T-helper 17 cell (primary cell): ENCODE results near the gene BLVRB. TPM values are rescaled to one million over a fixed set of nuclear protein-coding genes. Genes with fewer than 3 reads are reported as not detected.
"Not testable (repeated sequence)": the region's sequence is repeated elsewhere in the genome, so short reads cannot be mapped to it uniquely, and the experiment has no call there.

ENCODE experiments used
- ATAC-seq: fragments of 150-1000 bp; cut with Tn5 transposase; 2 replicates; pipeline ENCODE4 v1.10.0; 2021; ENCODE audit warnings: mild to moderate bottlenecking, moderate library complexity
- DNase-seq, 3 donors: peaks; one replicate each; pipeline versions ENCODE4 v3.0.0 to v3.0.0-alpha.2; 2020 to 2021
- H3K9me3 ChIP-seq: one replicate; pipeline ENCODE4 v1.7.0; 2013; ENCODE audit warnings: low read length, mild to moderate bottlenecking; ENCODE audit not compliant: control insufficient read depth, poor library complexity, severe bottlenecking
- H3K27ac Mint-ChIP-seq: one replicate; pipeline ENCODE4 v1.8.0; 2022; ENCODE audit warnings: mild to moderate bottlenecking, moderate library complexity, mixed read lengths
- H3K27me3 Mint-ChIP-seq: one replicate; pipeline ENCODE4 v1.8.0; 2022; ENCODE audit warnings: mixed read lengths
- H3K36me3 Mint-ChIP-seq: one replicate; pipeline ENCODE4 v1.8.0; 2022; ENCODE audit warnings: low read depth, mixed read lengths
- H3K4me1 Mint-ChIP-seq: one replicate; pipeline ENCODE4 v1.8.0; 2022; ENCODE audit warnings: mild to moderate bottlenecking, mixed read lengths
- H3K4me3 Mint-ChIP-seq: one replicate; pipeline ENCODE4 v1.8.0; 2022; ENCODE audit warnings: mild to moderate bottlenecking, moderate library complexity, mixed read lengths
- total RNA-seq, 4 donors: library from RNA in 2 of 4; stranded (reverse) in 2 of 4; gene quantifications; one replicate each; pipeline ENCODE4 v1.2.3 and lab custom pipeline; 2022 to 2026

The BLVRB gene
- total RNA-seq, 2 donors from 2014 or later, result 7.4 to 9.9 TPM

DNA sequence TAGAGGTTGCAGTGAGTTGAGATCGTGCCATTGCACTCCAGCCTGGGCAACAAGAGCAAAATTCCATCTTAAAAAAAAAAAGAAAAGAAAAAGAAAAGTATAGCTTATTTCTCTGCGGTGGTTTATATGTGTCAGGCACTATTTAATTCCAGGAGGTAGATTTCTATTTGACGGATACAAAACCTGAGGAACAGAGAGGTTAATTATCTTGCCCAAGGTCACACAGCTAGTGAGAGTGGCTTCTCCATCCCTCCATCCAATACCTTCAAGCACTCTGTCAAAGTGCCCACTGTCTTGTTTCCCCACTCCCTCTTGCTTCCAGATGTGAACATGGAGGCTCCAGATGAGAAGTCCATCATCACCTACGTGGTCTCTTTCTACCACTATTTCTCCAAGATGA, 36.1 kb upstream of the BLVRB start:
- Mint-ChIP-seq H3K27me3 (peaks cover 30% of the 10 kb centered on the region), H3K4me1 (peaks cover 16% of the 10 kb centered on the region), H3K4me3 (no peak overlapping the region), H3K27ac (no peak overlapping the region), H3K36me3 (peaks cover 7% of the 10 kb centered on the region)
- no peak for ATAC-seq
- no peaks in the 10 kb centered on the region for H3K9me3 ChIP-seq
- no peak for DNase-seq

DNA sequence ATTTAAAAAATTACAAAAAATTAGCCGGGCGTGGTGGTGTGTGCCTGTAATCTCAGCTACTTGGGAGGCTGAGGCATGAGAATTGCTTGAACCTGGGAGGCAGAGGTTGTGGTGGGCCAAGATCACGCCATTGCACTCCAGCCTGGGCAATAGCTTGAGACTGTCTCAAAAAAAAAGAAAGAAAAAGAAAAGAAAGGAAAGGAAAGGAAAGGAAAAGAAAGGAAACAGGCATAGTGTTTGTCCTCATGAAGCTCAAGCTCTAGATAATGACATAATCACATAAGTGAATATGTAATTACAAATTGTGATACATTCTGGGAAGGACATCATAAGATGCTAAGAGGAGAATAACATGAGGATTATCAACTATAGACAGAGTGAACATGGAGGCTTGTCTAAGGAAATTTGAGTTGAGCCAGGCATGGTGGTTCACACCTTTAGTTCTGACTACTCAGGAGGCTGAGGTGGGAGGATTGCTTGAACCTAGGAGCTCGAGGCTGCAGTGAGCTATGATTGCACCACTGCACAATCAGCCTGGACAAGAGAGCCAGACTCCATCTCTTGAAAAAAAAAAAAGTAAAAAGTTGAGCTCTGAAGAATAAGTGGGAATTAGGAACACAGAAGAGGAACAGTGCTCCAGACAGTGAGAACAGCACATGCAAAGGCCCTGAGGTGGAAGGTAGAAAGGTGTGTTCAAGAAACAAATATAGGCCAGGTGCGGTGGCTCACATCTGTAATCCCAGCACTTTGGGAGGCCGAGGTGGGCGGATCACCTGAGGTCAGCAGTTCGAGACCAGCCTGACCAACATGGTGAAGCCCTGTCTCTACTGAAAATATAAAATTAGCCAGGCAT, 35.4 kb upstream of the BLVRB start:
- DNase-seq, H3K27ac Mint-ChIP-seq, H3K4me3 Mint-ChIP-seq, ATAC-seq, H3K36me3 Mint-ChIP-seq, H3K9me3 ChIP-seq: not testable (repeated sequence)
- Mint-ChIP-seq H3K27me3 (peaks cover 28% of the 10 kb centered on the region), H3K4me1 (peaks cover 16% of the 10 kb centered on the region)

DNA sequence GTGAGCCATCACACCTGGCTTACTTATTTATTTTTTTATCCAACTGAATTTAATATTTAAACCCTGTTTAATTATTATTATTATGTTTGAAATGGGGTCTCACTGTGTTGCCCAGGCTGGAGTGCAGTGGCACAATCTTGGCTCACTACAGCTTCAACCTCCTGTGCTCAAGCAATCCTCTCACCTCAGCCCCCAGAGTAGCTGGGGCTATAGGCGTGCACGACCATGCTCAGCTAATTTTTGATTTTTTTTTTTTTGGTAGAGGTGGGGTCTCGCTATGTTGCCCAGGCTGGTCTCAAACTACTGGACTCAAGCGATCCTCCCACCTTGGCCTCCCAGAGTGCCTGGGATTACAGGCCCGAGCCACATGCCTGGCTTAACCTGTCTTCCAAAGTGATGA, 33.8 kb upstream of the BLVRB start:
- Mint-ChIP-seq H3K27ac (no peak overlapping the region), H3K4me3 (no peak overlapping the region)

DNA sequence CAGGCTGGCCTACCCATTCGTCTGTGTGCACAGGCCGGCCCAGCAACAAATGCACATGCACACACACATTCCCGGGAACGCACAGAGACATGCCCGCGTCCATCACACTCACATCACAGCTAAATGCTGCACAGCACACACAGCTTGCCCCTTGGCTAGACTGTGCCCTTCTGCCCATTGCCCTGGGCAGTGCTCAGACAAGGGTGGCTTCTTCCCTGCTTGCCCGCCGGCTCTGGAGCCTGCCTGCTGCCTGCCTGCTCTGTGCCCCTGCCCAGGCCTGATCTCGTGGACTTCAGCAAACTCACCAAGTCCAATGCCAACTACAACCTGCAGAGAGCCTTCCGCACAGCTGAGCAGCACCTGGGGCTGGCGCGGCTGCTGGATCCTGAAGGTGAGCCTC, 31.7 kb upstream of the BLVRB start:
- H3K27me3 Mint-ChIP-seq, result peaks cover 32% of the 10 kb centered on the region
- DNase-seq (no peak), ATAC-seq (no peak)
- peaks cover 7% of the 10 kb centered on the region for H3K4me1 Mint-ChIP-seq
- H3K27ac Mint-ChIP-seq, result no peak overlapping the region
- H3K9me3 ChIP-seq, result no peaks in the 10 kb centered on the region
- no peak overlapping the region for H3K4me3 Mint-ChIP-seq
- peaks cover 16% of the 10 kb centered on the region for H3K36me3 Mint-ChIP-seq

More for the DNA sequence above, 33.8 kb upstream of the BLVRB start:
- Mint-ChIP-seq H3K36me3 (peaks cover 12% of the 10 kb centered on the region), H3K27me3 (peaks cover 35% of the 10 kb centered on the region), H3K4me1 (peaks cover 14% of the 10 kb centered on the region)
- H3K9me3 ChIP-seq, result no peaks in the 10 kb centered on the region
- no peak for DNase-seq
- no peak for ATAC-seq

DNA sequence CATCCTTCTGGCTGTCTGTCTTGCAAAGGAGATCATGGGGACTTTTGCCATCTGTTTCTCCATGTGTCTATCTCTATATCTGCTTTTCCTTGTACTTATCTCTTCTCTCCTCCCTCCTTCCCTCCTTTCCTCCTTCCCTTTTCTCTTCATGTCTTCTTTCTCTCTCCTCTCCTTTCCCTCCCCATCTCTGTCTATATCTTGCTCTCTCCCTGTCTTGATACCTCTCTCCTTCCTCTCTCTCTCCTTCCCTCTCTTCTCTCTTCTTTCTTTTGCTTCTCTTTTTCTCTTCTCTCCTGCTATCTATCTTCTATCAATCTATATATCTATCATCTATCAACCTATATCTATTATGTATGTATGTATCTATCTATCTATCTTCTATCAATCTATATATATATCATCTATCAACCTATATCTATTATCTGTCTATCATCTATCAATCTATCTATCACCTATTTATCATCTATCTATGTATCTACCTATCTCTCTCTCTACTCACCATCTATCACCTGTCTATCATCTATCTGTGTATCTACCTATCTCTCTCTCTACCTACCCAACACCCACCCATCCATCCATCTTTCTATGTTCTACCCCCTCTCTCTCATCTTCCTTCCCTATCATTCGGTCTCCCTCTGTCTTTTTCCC, 28.8 kb upstream of the BLVRB start:
- ATAC-seq, result no peak

DNA sequence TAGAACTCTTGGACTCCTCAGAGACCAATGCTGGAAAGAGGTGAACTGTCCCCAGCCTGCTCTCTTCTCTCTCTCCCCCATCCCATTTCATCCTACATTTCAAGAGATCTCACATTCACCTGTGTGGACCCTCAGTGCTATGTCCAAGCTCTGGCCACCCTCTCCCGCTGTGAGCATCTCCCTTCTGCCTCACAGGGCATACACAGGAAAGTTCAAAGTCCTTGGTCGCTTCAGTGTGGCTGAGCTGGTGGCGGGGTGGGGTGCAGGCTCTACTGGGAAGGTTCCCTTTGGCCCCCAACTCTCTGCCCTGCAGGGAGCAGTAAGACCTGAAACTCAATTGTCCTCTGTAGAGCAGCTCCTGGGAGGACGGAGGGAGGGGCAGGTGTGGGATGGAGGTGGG, 28.2 kb upstream of the BLVRB start:
- H3K9me3 ChIP-seq, result no peaks in the 10 kb centered on the region
- Mint-ChIP-seq H3K36me3 (peaks cover 12% of the 10 kb centered on the region), H3K27ac (peak overlapping the region; percentile 24), H3K4me3 (no peak overlapping the region), H3K4me1 (peaks cover 9% of the 10 kb centered on the region), H3K27me3 (peaks cover 22% of the 10 kb centered on the region)
- ATAC-seq (no peak), DNase-seq (no peak)

More for the DNA sequence above, 28.8 kb upstream of the BLVRB start:
- Mint-ChIP-seq H3K4me3 (no peak overlapping the region), H3K36me3 (peaks cover 12% of the 10 kb centered on the region), H3K27ac (peak overlapping the region; percentile 24), H3K4me1 (peaks cover 9% of the 10 kb centered on the region), H3K27me3 (peaks cover 22% of the 10 kb centered on the region)
- DNase-seq, result no peak
- no peaks in the 10 kb centered on the region for H3K9me3 ChIP-seq

DNA sequence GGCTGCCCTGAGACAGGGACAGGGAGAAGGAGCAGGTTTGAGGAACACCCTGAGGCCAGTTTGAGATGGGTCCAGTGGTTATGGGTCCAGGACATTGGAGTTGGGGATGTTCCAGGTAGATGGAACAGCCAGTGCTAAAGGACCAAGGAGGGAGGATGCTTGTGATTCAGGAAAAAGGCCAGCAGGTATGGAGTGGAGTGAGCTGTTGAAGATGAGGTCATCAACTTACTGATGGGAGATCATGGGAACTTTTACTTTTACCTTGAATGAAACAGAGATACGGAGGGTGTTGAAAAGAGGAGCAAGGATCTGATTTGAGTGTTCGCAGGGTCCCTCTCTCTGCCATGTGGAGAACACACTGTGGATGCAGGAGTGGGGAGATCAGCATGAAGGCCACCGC, 26.7 kb upstream of the BLVRB start:
- Mint-ChIP-seq H3K36me3 (peaks cover 12% of the 10 kb centered on the region), H3K27me3 (peaks cover 32% of the 10 kb centered on the region), H3K27ac (no peak overlapping the region), H3K4me1 (peaks cover 16% of the 10 kb centered on the region), H3K4me3 (no peak overlapping the region)
- no peak for DNase-seq
- no peak for ATAC-seq
- no peaks in the 10 kb centered on the region for H3K9me3 ChIP-seq

DNA sequence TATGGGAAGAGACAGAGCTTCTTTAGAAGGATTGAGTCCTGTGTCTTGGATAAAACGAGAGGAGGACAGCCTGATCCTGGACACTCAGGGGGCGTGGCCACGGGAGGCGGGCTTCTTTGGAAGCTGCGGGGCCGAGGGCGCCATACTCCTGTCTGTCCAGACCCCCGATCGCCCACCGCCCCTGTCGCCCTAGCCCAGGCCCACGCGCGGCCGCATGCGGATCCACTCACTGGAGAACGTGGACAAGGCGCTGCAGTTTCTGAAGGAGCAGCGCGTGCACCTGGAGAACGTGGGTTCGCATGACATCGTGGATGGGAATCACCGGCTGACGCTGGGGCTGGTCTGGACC, 24.3 kb upstream of the BLVRB start:
- peaks cover 40% of the 10 kb centered on the region for H3K27me3 Mint-ChIP-seq
- H3K4me3 Mint-ChIP-seq, result no peak overlapping the region
- H3K9me3 ChIP-seq, result no peaks in the 10 kb centered on the region
- ATAC-seq, result no peak
- H3K27ac Mint-ChIP-seq, result no peak overlapping the region
- peaks cover 10% of the 10 kb centered on the region for H3K36me3 Mint-ChIP-seq
- DNase-seq, result no peak
- peaks cover 13% of the 10 kb centered on the region for H3K4me1 Mint-ChIP-seq

DNA sequence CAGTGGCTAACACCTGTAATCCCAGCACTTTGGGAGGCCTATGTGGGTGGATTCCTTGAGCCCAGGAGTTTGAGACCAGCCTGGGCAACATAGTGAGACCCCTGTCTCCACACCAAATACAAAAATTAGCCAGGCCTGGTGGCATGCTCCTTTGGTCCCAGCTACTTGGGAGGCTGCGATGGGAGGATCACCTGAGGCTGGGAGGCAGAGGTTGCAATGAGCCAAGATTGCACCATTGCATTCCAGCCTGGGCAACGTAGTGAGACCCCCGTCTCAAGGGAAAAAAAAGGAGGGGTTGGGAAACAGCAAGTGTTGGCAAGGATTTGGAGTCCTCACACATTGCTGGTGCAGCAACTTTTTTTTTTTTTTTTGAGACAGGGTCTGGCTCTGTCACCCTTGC, 20.5 kb upstream of the BLVRB start:
- no peak overlapping the region for H3K27ac Mint-ChIP-seq
- H3K36me3 Mint-ChIP-seq, result no peaks in the 10 kb centered on the region
- ATAC-seq, result no peak
- H3K9me3 ChIP-seq, result no peaks in the 10 kb centered on the region
- H3K4me1 Mint-ChIP-seq, result peaks cover 7% of the 10 kb centered on the region
- peaks cover 28% of the 10 kb centered on the region for H3K27me3 Mint-ChIP-seq
- no peak overlapping the region for H3K4me3 Mint-ChIP-seq
- no peak for DNase-seq

DNA sequence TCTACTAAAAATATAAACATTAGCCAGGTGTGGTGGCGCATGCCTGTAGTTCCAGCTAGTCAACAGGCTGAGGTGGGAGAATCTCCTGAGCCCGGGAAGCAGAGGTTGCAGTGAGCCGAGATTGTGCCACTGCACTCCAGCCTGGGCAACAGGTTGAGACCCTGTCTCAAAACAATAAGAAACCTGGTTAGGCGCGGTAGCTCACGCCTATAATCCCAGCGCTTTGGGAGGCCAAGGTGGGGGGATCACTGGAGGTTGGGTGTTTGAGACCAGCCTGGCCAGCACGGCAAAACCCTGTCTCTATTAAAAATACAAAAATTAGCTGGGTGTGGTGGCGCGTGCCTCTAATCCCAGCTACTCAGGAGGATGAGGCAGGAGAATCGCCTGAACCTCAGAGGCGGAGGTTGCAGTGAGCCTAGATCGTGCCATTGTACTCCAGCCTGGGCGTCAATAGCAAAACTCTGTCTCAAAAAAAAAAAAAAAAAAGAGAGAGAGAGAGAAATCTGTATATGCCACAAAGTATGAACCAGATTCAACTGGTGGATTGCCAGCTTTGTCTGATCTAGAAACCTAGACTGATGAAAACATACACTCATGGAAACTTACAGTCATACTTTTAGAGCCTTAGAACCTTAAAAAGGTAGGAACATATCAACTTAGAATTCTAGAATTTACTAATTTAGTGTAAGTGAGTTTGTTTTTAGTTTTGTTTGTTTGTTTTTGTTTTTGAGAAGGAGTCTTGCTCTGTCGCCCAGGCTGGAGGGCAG, 10.5 kb upstream of the BLVRB start:
- not testable (repeated sequence) for H3K27ac Mint-ChIP-seq, DNase-seq, H3K4me1 Mint-ChIP-seq, H3K4me3 Mint-ChIP-seq, H3K9me3 ChIP-seq, H3K36me3 Mint-ChIP-seq, ATAC-seq
- H3K27me3 Mint-ChIP-seq, result peaks cover 11% of the 10 kb centered on the region

DNA sequence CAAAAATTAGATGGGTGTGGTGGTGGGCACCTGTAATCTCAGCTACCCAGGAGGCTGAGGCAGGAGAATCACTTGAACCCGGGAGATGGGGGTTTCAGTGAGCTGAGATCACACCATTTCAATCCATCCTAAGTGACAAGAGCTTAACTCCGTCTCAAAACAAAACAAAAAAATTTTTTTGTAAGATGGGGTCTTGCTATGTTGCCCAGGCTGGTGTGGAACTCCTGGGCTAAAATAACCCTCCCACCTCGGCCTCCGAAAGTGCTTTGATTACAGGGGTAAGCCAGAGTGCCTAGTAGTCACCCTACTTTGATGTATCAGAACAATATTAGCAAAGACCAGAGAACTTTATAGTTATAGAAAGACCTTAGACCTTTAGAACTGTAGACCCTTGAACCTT, 9.2 kb upstream of the BLVRB start:
- no peak for ATAC-seq
- peaks cover 18% of the 10 kb centered on the region for H3K27me3 Mint-ChIP-seq
- H3K27ac Mint-ChIP-seq, result no peak overlapping the region
- H3K4me1 Mint-ChIP-seq, result no peaks in the 10 kb centered on the region
- DNase-seq, result no peak
- H3K4me3 Mint-ChIP-seq, result no peak overlapping the region
- H3K9me3 ChIP-seq, result no peaks in the 10 kb centered on the region
- H3K36me3 Mint-ChIP-seq, result no peaks in the 10 kb centered on the region

DNA sequence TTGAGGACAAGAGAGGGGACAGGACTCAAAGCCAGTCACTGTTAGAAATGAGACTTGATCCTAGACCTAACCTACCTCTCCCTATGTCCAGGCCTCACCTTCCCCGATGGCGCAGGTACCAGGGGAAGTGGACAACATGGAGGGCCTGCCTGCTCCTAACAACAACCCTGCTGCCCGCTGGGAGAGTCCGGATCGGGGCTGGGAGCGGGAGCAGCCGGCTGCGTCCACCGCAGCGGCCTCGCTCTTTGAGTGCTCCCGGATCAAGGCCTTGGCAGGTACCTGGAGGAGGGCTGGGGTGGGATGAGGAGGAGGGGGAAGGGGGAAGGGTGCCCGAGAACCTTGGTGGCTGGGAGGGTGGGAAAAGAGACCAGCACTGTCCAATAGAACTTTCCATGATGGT, 7.0 kb upstream of the BLVRB start:
- H3K27ac Mint-ChIP-seq, result no peak overlapping the region
- no peak overlapping the region for H3K4me3 Mint-ChIP-seq
- no peaks in the 10 kb centered on the region for H3K4me1 Mint-ChIP-seq
- H3K9me3 ChIP-seq, result no peaks in the 10 kb centered on the region
- no peaks in the 10 kb centered on the region for H3K36me3 Mint-ChIP-seq
- H3K27me3 Mint-ChIP-seq, result peaks cover 17% of the 10 kb centered on the region
- no peak for DNase-seq
- ATAC-seq, result no peak

DNA sequence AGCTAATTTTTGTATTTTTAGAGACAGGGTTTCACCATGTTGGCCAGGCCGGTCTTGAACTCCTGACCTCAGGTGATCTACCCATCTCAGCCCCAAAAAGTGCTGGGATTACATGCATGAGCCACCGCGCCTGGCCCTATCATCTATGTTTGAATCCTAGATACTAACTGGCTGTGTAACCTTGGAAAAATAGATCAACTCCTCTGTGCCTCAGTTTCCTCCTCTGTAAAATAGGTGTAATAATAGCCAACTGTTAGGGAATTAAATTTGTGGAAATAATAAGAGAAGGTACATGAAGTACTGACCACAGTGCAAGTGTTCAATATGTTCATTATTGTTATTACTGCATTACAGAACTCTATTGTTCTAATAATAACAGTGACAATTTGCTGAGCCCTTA, 5.6 kb upstream of the BLVRB start:
- DNase-seq, result no peak
- Mint-ChIP-seq H3K27me3 (peaks cover 24% of the 10 kb centered on the region), H3K36me3 (peaks cover 5% of the 10 kb centered on the region), H3K4me3 (no peak overlapping the region), H3K27ac (no peak overlapping the region), H3K4me1 (peaks cover 7% of the 10 kb centered on the region)
- H3K9me3 ChIP-seq, result no peaks in the 10 kb centered on the region
- ATAC-seq, result no peak
